Karpas-422 (cell line): ENCODE data around the gene RNF220. TPM values are rescaled to one million over a fixed set of nuclear protein-coding genes. Genes with fewer than 3 reads are reported as not detected.

Source experiments
- DNase-seq: peaks from one replicate; pipeline ENCODE4 v3.0.0-alpha.2; 2015
- H2AFZ ChIP-seq: fragments of 200-600 bp; sonication (generic); 2 replicates; pipeline ENCODE4 v1.6.1; 2014; ENCODE audit warnings: antibody characterized with exemption, low read length, mixed read lengths
- H3K27ac ChIP-seq: fragments of 200-600 bp; sonication (generic); 2 replicates; pipeline ENCODE4 v1.5.1; 2014; ENCODE audit warnings: mild to moderate bottlenecking, low read length, moderate library complexity
- H3K27me3 ChIP-seq: fragments of 200-600 bp; sonication (generic); 2 replicates; pipeline ENCODE4 v1.6.1; 2014; ENCODE audit warnings: low read length, mixed read lengths
- H3K36me3 ChIP-seq: fragments of 200-600 bp; sonication (generic); 2 replicates; pipeline ENCODE4 v1.6.1; 2014; ENCODE audit warnings: low read length, mixed read lengths; ENCODE audit not compliant: insufficient read depth
- H3K4me1 ChIP-seq: fragments of 200-600 bp; sonication (generic); 2 replicates; pipeline ENCODE4 v1.6.1; 2014; ENCODE audit warnings: mild to moderate bottlenecking, low read length, mixed read lengths
- H3K4me2 ChIP-seq: fragments of 200-600 bp; sonication (generic); 2 replicates; pipeline ENCODE4 v1.6.1; 2014; ENCODE audit warnings: low read length, low read depth, mild to moderate bottlenecking; ENCODE audit not compliant: poor library complexity, severe bottlenecking
- H3K4me3 ChIP-seq: fragments of 200-600 bp; sonication (generic); 2 replicates; pipeline ENCODE4 v1.5.1; 2014; ENCODE audit warnings: mild to moderate bottlenecking, antibody characterized with exemption, low read length, mixed read lengths
- H3K79me2 ChIP-seq: fragments of 200-600 bp; sonication (generic); 2 replicates; pipeline ENCODE4 v1.6.1; 2014; ENCODE audit warnings: mild to moderate bottlenecking, low read length, mixed read lengths
- H3K9ac ChIP-seq: fragments of 200-600 bp; sonication (generic); 2 replicates; pipeline ENCODE4 v1.6.0; 2014; ENCODE audit warnings: low read length
- H3K9me2 ChIP-seq: fragments of 200-600 bp; sonication (generic), shearing (Covaris generic); replicated peaks from 2 replicates; pipeline ENCODE4 v1.6.0; 2014; ENCODE audit warnings: mild to moderate bottlenecking, low read length, moderate library complexity; ENCODE audit not compliant: insufficient read depth
- H3K9me3 ChIP-seq: fragments of 300-700, 200-600 bp; sonication (generic); 2 replicates; pipeline ENCODE4 v1.6.1; 2014; ENCODE audit warnings: low read length, mixed read lengths
- H4K20me1 ChIP-seq: fragments of 200-600 bp; sonication (generic); 2 replicates; pipeline ENCODE4 v1.6.1; 2014; ENCODE audit warnings: mild to moderate bottlenecking, antibody characterized with exemption, low read length, low read depth; ENCODE audit not compliant: insufficient read depth
- total RNA-seq: library from RNA; depleted of rRNA; stranded (reverse); fragments of >200 nt; shearing (Covaris generic); gene quantifications from 2 replicates; pipeline ENCODE4 v1.2.3, GENCODE V29; 2014; ENCODE audit warnings: low replicate concordance

Gene RNF220
- total RNA-seq, 1 experiment from 2014 or later, result 73.6 TPM

DNA sequence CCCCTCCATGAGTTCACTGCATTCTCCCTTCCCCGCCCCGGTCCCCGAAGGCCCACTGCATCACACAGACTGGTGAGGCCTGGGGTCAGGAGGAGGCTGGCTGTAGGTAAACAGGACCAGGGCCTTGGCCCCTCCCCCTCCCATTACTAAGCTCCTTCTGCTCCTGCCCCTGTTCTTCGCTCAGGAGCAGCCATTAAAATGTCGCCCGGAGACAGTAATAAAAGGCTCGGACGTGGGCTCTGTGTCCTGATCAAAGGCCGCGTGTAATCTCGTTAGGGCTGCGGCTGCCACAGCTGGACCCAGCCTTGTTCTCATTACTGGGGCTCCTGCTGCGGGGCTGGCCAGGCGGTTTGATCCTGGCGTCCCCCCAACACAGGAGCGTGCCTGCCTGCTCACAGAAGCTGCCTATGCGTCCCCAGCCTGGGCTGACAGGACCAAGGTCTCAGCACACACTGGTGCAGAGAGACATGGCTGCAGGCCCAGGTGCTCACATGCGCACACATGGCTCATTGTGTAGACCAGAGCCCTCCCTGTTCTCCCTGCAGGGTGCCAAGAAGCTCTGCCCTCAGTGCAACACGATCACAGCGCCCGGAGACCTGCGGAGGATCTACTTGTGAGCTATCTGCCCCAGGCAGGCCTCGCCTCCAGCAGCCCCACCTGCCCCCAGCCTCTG, 245.2 kb downstream of the RNF220 start:
- Histone ChIP-seq H3K36me3 (peaks cover 7% of the 10 kb centered on the region; the same call in 1 of the 2 replicates), H4K20me1 (no peaks in the 10 kb centered on the region), H3K4me1 (no peaks in the 10 kb centered on the region), H3K79me2 (no peaks in the 10 kb centered on the region), H3K9me3 (no peaks in the 10 kb centered on the region), H2AFZ (no peak overlapping the region), H3K27ac (no peak overlapping the region), H3K4me3 (no peak overlapping the region), H3K9me2 (no peaks in the 10 kb centered on the region), H3K4me2 (no peak overlapping the region), H3K27me3 (no peaks in the 10 kb centered on the region), H3K9ac (no peak overlapping the region)
- DNase-seq, result no peak

DNA sequence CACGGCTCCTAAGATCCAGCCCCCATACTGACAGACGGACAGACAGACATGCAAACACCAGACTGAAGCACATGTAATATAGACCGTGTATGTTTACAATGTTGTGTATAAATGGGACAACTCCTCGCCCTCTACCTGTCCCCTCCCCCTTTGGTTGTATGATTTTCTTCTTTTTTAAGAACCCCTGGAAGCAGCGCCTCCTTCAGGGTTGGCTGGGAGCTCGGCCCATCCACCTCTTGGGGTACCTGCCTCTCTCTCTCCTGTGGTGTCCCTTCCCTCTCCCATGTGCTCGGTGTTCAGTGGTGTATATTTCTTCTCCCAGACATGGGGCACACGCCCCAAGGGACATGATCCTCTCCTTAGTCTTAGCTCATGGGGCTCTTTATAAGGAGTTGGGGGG, 246.0 kb downstream of the RNF220 start:
- Histone ChIP-seq H3K36me3 (peaks cover 7% of the 10 kb centered on the region; the same call in 1 of the 2 replicates), H3K4me1 (0 out of 2 replicates have a peak, but pooled peaks cover 2% of the 10 kb centered on the region), H2AFZ (no peak overlapping the region), H3K4me3 (no peak overlapping the region), H3K9me3 (no peaks in the 10 kb centered on the region), H3K27ac (no peak overlapping the region), H3K4me2 (no peak overlapping the region), H3K27me3 (no peaks in the 10 kb centered on the region), H3K9me2 (no peaks in the 10 kb centered on the region), H3K9ac (no peak overlapping the region), H4K20me1 (no peaks in the 10 kb centered on the region), H3K79me2 (no peaks in the 10 kb centered on the region)
- DNase-seq, result no peak

GRCh38 chr1:44652445-44653106, 247.5 kb downstream of the RNF220 start:
- Histone ChIP-seq H3K9ac (no peak overlapping the region), H2AFZ (no peak overlapping the region), H4K20me1 (no peaks in the 10 kb centered on the region), H3K27ac (no peak overlapping the region), H3K9me2 (no peaks in the 10 kb centered on the region), H3K4me2 (no peak overlapping the region), H3K79me2 (no peaks in the 10 kb centered on the region), H3K27me3 (no peaks in the 10 kb centered on the region), H3K36me3 (0 out of 2 replicates have a peak, but pooled peaks cover 2% of the 10 kb centered on the region), H3K4me1 (peaks cover 10% of the 10 kb centered on the region), H3K4me3 (no peak overlapping the region), H3K9me3 (no peaks in the 10 kb centered on the region)
- peak; percentile 90 for DNase-seq

- no peak overlapping the region for H3K4me3 ChIP-seq
- H2AFZ ChIP-seq, result no peak overlapping the region
- no peak overlapping the region for H3K9ac ChIP-seq
- H3K36me3 ChIP-seq, result 0 out of 2 replicates have a peak, but pooled peaks cover 2% of the 10 kb centered on the region
- no peak overlapping the region for H3K27ac ChIP-seq
- H3K9me2 ChIP-seq, result no peaks in the 10 kb centered on the region
- H4K20me1 ChIP-seq, result no peaks in the 10 kb centered on the region
- DNase-seq, result no peak
- H3K9me3 ChIP-seq, result no peaks in the 10 kb centered on the region
- H3K79me2 ChIP-seq, result no peaks in the 10 kb centered on the region
- peaks cover 10% of the 10 kb centered on the region for H3K4me1 ChIP-seq
- H3K27me3 ChIP-seq, result no peaks in the 10 kb centered on the region
- no peak overlapping the region for H3K4me2 ChIP-seq
These were observed 248.3 kb downstream of the RNF220 start for GRCh38 chr1:44653107-44653964.

DNA sequence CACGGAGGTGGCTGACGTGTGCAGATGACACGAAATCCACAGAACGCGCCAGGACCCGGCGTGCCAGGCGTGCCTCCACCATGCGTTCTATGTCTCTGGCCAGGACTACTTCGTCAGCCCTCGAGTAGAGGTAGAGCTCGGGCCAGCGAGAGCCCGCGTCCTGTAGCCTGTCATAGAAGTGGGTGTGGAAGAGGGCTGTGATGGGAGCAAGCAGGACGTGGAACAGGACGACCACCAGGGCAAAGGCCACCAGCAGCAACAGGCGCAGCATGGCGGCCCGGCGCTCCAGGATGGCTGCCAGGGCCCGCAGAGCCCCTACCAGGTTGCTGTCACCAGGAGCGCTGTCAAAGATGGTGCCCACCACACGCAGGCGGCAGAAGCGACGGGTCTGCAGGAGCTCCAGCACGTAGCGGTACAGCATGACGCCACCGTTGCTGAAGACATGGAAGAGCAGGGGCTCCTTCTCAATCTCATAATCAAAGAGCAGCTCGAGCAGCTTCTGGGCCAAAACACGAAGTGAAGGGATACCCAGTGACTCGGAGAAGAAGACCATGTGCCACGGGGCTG, 249.6 kb downstream of the RNF220 start:
- no peak overlapping the region for H2AFZ ChIP-seq
- no peak overlapping the region for H3K4me2 ChIP-seq
- no peaks in the 10 kb centered on the region for H3K9me2 ChIP-seq
- no peak overlapping the region for H3K9ac ChIP-seq
- H3K36me3 ChIP-seq, result 0 out of 2 replicates have a peak, but pooled peaks cover 2% of the 10 kb centered on the region
- peaks cover 10% of the 10 kb centered on the region for H3K4me1 ChIP-seq
- H3K79me2 ChIP-seq, result no peaks in the 10 kb centered on the region
- H3K27ac ChIP-seq, result no peak overlapping the region
- H3K9me3 ChIP-seq, result no peaks in the 10 kb centered on the region
- no peaks in the 10 kb centered on the region for H4K20me1 ChIP-seq
- DNase-seq, result no peak
- H3K4me3 ChIP-seq, result no peak overlapping the region
- H3K27me3 ChIP-seq, result no peaks in the 10 kb centered on the region

GRCh38 chr1:44655609-44656008, 250.6 kb downstream of the RNF220 start:
- Histone ChIP-seq H3K79me2 (no peaks in the 10 kb centered on the region), H3K27me3 (no peaks in the 10 kb centered on the region), H3K4me1 (peaks cover 10% of the 10 kb centered on the region), H3K9me2 (no peaks in the 10 kb centered on the region), H3K4me2 (no peak overlapping the region), H3K9ac (no peak overlapping the region), H4K20me1 (no peaks in the 10 kb centered on the region), H2AFZ (no peak overlapping the region), H3K36me3 (0 out of 2 replicates have a peak, but pooled peaks cover 2% of the 10 kb centered on the region), H3K4me3 (no peak overlapping the region), H3K27ac (no peak overlapping the region), H3K9me3 (no peaks in the 10 kb centered on the region)
- DNase-seq, result peak; percentile 63

DNA sequence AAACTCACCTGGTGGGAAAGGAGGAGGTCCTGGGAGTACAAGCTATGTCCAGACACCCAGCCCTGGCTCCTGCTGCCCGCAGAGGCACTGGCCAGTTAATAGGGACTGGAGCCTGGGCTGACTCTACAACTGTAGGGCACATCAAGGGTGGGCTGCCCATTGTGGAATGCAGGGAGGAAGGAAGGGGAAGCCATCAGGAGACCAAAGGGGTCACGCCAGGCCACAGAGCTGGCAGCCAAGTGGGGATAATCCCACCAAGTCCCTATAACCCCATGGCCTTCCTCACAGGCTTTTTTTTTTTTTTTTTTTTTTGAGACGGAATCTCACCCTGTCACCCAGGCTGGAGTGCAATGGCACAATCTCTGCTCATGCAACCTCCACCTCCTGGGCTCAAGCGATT, 254.5 kb downstream of the RNF220 start:
- Histone ChIP-seq H3K4me3 (no peak overlapping the region), H3K4me2 (no peak overlapping the region), H3K79me2 (no peaks in the 10 kb centered on the region), H3K36me3 (no peaks in the 10 kb centered on the region), H3K27ac (no peak overlapping the region), H2AFZ (no peak overlapping the region), H3K9ac (no peak overlapping the region), H4K20me1 (no peaks in the 10 kb centered on the region), H3K9me3 (no peaks in the 10 kb centered on the region), H3K4me1 (peaks cover 14% of the 10 kb centered on the region), H3K9me2 (no peaks in the 10 kb centered on the region), H3K27me3 (no peaks in the 10 kb centered on the region)
- DNase-seq, result no peak

DNA sequence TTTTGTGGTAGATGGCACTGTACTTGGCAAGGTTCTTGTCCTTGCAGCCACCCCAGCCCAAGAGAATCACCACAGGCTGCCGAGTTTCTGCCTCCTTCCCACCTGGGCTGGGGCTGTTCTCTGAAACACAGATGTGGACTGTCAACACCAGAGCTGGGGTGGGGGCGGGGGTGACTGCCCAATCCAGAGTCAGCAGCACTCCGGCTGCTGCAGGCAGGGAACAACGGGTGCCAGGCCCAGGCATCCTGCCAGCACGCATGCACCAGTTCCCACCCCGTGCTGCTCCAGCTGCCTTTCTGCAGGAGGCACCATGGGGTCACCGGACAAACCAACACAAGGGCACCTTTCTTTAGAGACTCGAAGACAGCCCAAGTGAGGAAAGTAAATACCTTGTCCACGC, 255.1 kb downstream of the RNF220 start:
- no peaks in the 10 kb centered on the region for H4K20me1 ChIP-seq
- H3K36me3 ChIP-seq, result no peaks in the 10 kb centered on the region
- H3K9ac ChIP-seq, result no peak overlapping the region
- peaks cover 14% of the 10 kb centered on the region for H3K4me1 ChIP-seq
- no peak overlapping the region for H3K27ac ChIP-seq
- no peaks in the 10 kb centered on the region for H3K9me2 ChIP-seq
- no peaks in the 10 kb centered on the region for H3K27me3 ChIP-seq
- H3K79me2 ChIP-seq, result no peaks in the 10 kb centered on the region
- H3K4me3 ChIP-seq, result no peak overlapping the region
- H2AFZ ChIP-seq, result no peak overlapping the region
- no peak for DNase-seq
- H3K9me3 ChIP-seq, result no peaks in the 10 kb centered on the region
- no peak overlapping the region for H3K4me2 ChIP-seq
